SK-N-MC (cell line): ENCODE results near the gene TRPT1.

Source experiments
- EZH2 ChIP-seq: fragments of 200-600 bp; sonication (generic); IDR thresholded peaks from one replicate; pipeline ENCODE4 v1.6.1; 2017; ENCODE audit warnings: antibody characterized with exemption
- POLR2AphosphoS5 ChIP-seq: IDR thresholded peaks from 2 replicates; pipeline ENCODE4 v1.6.1; 2012; ENCODE audit warnings: mild to moderate bottlenecking, low read depth, low read length, borderline replicate concordance

GRCh38 chr11:64250415-64251015 is 24.5 kb upstream of the TRPT1 start:
- TF ChIP-seq POLR2AphosphoS5 = no peak
- TF ChIP-seq EZH2 = no peak
